B cell (primary cell): ENCODE results near the gene STPG3.

Source experiments
- EZH2 ChIP-seq: IDR thresholded peaks from 2 replicates; pipeline ENCODE4 v1.6.1; 2012; ENCODE audit warnings: borderline replicate concordance, low read depth, mild to moderate bottlenecking, moderate library complexity, low read length; ENCODE audit not compliant: insufficient read depth, poor library complexity, severe bottlenecking
- TF ChIP-seq, protein P1 (sequence below): fragments of 200-600 bp; IDR thresholded peaks from one replicate; pipeline ENCODE4 v1.8.0; 2022; ENCODE audit warnings: antibody characterized with exemption, mild to moderate bottlenecking

GRCh38 chr9:137278721-137279711 is 27.9 kb downstream of the STPG3 start:
- TF ChIP-seq, protein P1, sequence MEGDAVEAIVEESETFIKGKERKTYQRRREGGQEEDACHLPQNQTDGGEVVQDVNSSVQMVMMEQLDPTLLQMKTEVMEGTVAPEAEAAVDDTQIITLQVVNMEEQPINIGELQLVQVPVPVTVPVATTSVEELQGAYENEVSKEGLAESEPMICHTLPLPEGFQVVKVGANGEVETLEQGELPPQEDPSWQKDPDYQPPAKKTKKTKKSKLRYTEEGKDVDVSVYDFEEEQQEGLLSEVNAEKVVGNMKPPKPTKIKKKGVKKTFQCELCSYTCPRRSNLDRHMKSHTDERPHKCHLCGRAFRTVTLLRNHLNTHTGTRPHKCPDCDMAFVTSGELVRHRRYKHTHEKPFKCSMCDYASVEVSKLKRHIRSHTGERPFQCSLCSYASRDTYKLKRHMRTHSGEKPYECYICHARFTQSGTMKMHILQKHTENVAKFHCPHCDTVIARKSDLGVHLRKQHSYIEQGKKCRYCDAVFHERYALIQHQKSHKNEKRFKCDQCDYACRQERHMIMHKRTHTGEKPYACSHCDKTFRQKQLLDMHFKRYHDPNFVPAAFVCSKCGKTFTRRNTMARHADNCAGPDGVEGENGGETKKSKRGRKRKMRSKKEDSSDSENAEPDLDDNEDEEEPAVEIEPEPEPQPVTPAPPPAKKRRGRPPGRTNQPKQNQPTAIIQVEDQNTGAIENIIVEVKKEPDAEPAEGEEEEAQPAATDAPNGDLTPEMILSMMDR = no peak
- no peak for TF ChIP-seq EZH2
